ENCODE data around the gene SMAD9. TPM values are rescaled to one million over a fixed set of nuclear protein-coding genes. Genes with fewer than 3 reads are reported as not detected.

Gene SMAD9
- total RNA-seq, 6 experiments from 2014 or later = 0.80 to 1.5 (median 1.3) TPM

DNA sequence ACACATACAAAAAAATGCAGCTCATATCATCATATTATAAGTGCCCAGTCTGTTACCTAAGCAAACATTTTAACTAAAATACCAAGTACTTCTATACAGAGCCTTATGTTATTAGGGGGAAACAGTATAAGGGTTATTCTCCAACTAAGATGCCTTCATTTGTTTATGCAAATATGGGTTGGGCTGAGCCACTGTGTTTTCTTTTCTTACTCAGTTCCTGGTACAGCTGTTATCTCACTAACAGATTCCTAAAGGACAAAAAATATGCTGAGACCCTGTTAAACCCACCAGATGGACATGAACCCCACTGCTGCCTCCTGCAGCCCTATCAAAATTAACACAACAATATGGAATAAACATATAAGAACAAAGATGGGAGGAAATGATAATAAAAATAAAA is 34.5 kb upstream of the SMAD9 start:
- H3K27ac ChIP-seq = no peak overlapping the region
- intact Hi-C loops (cut with DNase I) = no loop called here
- no peak overlapping the region for H3K4me3 ChIP-seq
- no peaks in the 10 kb centered on the region for H3K9me3 ChIP-seq
- H3K27me3 ChIP-seq = no peaks in the 10 kb centered on the region
- H3K4me1 ChIP-seq = no peaks in the 10 kb centered on the region
- TF ChIP-seq POLR2A (IDR thresholded peaks at IDR 0.05) = no peak
- TF ChIP-seq, protein P1, sequence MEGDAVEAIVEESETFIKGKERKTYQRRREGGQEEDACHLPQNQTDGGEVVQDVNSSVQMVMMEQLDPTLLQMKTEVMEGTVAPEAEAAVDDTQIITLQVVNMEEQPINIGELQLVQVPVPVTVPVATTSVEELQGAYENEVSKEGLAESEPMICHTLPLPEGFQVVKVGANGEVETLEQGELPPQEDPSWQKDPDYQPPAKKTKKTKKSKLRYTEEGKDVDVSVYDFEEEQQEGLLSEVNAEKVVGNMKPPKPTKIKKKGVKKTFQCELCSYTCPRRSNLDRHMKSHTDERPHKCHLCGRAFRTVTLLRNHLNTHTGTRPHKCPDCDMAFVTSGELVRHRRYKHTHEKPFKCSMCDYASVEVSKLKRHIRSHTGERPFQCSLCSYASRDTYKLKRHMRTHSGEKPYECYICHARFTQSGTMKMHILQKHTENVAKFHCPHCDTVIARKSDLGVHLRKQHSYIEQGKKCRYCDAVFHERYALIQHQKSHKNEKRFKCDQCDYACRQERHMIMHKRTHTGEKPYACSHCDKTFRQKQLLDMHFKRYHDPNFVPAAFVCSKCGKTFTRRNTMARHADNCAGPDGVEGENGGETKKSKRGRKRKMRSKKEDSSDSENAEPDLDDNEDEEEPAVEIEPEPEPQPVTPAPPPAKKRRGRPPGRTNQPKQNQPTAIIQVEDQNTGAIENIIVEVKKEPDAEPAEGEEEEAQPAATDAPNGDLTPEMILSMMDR (IDR thresholded peaks at IDR 0.05) = no peak
- ATAC-seq = no peak
- no peak for DNase-seq
- H3K36me3 ChIP-seq = peaks cover 0 to 16% (median 4%) of the 10 kb centered on the region in 4 donors

DNA sequence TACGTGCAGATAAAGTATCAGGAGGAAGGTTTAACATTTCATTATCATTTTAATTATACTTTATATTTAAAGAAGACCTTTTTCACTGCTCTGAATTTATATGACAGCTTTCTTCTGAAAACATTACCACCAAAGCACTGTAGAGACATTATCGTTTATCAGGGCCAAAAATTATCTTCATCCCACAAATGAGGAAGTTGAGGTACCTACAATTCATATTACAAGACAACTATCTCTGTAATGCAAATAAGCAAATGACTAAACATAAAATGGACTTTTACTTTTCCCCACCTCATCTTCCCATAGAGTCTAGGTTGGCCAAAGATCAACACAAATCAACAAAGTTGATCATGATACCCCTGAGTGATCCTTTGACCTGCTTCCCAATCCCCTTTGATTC is 30.9 kb upstream of the SMAD9 start:
- Histone ChIP-seq H3K36me3 (peaks cover 0 to 28% (median 4%) of the 10 kb centered on the region in 4 donors), H3K9me3 (no peaks in the 10 kb centered on the region), H3K27me3 (no peaks in the 10 kb centered on the region), H3K27ac (no peak overlapping the region), H3K4me1 (no peaks in the 10 kb centered on the region), H3K4me3 (no peak overlapping the region)
- intact Hi-C loops (cut with DNase I) = no loop called here
- DNase-seq (no peak), ATAC-seq (no peak)
- WGBS (ENCODE audit: insufficient coverage, low coverage, low lambda C conversion rate, missing lambda C conversion rate) = 80% methylated on average over 2 of the region's 2 CpGs
- TF ChIP-seq, protein P1 (IDR thresholded peaks at IDR 0.05) = no peak
- no peak for TF ChIP-seq POLR2A (IDR thresholded peaks at IDR 0.05)

DNA sequence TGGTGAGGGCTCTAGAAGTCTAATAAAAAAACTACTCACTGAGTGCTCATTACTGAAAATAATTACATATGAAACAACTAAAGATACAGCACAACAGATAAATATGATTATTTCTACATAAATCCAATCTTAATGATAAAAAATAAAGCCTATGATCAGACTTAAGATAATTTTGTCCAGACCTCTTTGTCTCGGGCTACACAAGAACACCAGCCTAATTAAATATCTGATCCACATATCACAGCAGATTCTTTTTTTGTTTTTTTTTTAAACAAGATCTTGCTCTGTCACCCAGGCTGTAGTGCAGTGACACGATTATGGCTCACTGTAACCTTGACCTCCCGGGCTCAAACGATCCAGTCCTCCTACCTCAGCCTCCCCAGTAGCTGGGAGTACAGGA is 30.3 kb upstream of the SMAD9 start:
- Histone ChIP-seq H3K4me3 (no peak overlapping the region), H3K4me1 (no peaks in the 10 kb centered on the region), H3K27me3 (no peaks in the 10 kb centered on the region), H3K27ac (no peak overlapping the region), H3K36me3 (peaks cover 0 to 28% (median 4%) of the 10 kb centered on the region in 4 donors), H3K9me3 (no peaks in the 10 kb centered on the region)
- intact Hi-C loops (cut with DNase I) = no loop called here
- WGBS (ENCODE audit: insufficient coverage, low coverage, low lambda C conversion rate, missing lambda C conversion rate) = 87% methylated on average over 4 of the region's 4 CpGs
- DNase-seq (no peak), ATAC-seq (no peak)
- TF ChIP-seq POLR2A (IDR thresholded peaks at IDR 0.05) = no peak
- TF ChIP-seq, protein P1 (IDR thresholded peaks at IDR 0.05) = no peak

DNA sequence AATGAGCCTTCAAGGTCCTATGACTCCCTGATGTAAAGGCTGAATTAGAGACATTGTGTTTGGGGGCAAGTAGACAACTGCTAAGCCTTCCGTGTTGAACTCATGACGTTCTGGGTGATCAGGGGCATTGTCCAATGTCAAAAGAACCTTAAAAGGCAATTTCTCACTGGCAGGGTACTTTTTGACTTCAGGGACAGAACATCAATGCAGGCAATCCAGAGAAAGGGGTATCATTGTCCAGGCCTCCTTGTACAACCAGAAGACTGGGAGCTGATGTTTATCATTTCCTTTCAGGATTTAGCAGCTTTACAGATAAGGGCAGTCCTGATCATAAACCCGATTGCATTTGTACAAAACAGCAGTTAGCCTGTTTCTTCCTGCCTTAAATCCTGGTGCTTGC is 25.0 kb upstream of the SMAD9 start:
- no peak for TF ChIP-seq POLR2A (IDR thresholded peaks at IDR 0.05)
- TF ChIP-seq, protein P1 (IDR thresholded peaks at IDR 0.05) = no peak
- no peaks in the 10 kb centered on the region for H3K4me1 ChIP-seq
- 40% methylated on average over 3 of the region's 3 CpGs for WGBS (ENCODE audit: insufficient coverage, low coverage, low lambda C conversion rate, missing lambda C conversion rate)
- peaks cover 0 to 17% (median 0%) of the 10 kb centered on the region in 4 donors for H3K36me3 ChIP-seq
- H3K27ac ChIP-seq = no peak overlapping the region
- H3K27me3 ChIP-seq = no peaks in the 10 kb centered on the region
- H3K4me3 ChIP-seq = no peak overlapping the region
- no peak for DNase-seq
- intact Hi-C loops (cut with DNase I) = no loop called here
- H3K9me3 ChIP-seq = no peaks in the 10 kb centered on the region
- ATAC-seq = no peak

DNA sequence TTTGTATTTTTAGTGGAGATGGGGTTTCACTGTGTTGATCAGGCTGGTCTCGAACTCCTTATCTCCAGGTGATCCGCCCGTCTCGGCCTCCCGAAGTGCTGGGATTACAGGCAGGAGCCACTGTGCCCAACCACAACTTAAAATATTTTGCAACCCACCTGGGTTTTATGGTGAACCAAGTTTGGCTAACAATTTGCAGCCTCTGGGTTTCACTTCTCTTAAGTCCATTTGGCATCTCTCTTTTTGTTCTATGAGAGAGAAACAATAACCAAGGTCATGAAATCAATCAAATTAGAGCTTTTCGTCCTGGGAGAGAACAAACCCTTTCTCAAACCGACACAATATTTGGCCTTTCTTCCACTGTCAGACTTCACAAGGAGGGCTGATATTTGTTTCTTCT is 5.6 kb upstream of the SMAD9 start:
- Histone ChIP-seq H3K4me1 (no peaks in the 10 kb centered on the region), H3K9me3 (no peaks in the 10 kb centered on the region), H3K36me3 (no peaks in the 10 kb centered on the region), H3K27ac (no peak overlapping the region), H3K4me3 (no peak overlapping the region), H3K27me3 (no peaks in the 10 kb centered on the region)
- DNase-seq (no peak), ATAC-seq (no peak)
- TF ChIP-seq, protein P1 (IDR thresholded peaks at IDR 0.05) = no peak
- no peak for TF ChIP-seq POLR2A (IDR thresholded peaks at IDR 0.05)
- intact Hi-C loops (cut with DNase I) = no loop called here
- WGBS (ENCODE audit: insufficient coverage, low coverage, low lambda C conversion rate, missing lambda C conversion rate) = 49% methylated on average over 7 of the region's 7 CpGs

Measured in right lobe of liver (tissue), 6 donors.